ENCODE results near the gene ZNF358. TPM values are rescaled to one million over a fixed set of nuclear protein-coding genes. Genes with fewer than 3 reads are reported as not detected.

ZNF358 gene
- polyA plus RNA-seq, 3 donors: 0.41 to 8.6 (median 1.0) TPM

- Histone ChIP-seq H2AFZ (ENCODE audit: insufficient read depth, low read depth, low read length, poor library complexity, severe bottlenecking) (no peak overlapping the region), H4K20me1 (ENCODE audit: insufficient read depth, low read length) (no peaks in the 10 kb centered on the region), H3K36me3 (replicated peaks in 1 of 2; ENCODE audit: control insufficient read depth in 1 of 2, insufficient read depth in 2 of 2, low read length in 2 of 2) (no peaks in the 10 kb centered on the region), H3K9me3 (replicated peaks in 1 of 2; ENCODE audit: control insufficient read depth in 1 of 2, insufficient read depth in 1 of 2, low read length in 2 of 2) (no peaks in the 10 kb centered on the region), H3K27me3 (ENCODE audit: control insufficient read depth in 2 of 2, insufficient read depth in 2 of 2, low read length in 2 of 2) (no peaks in the 10 kb centered on the region), H3K79me2 (ENCODE audit: insufficient read depth, low read length) (no peaks in the 10 kb centered on the region), H3K9ac (ENCODE audit: insufficient read depth, low read length, poor library complexity, severe bottlenecking) (no peak overlapping the region), H3K27ac (ENCODE audit: low read depth in 1 of 2, low read length in 2 of 2) (peak overlapping the region in 1 of 2 donors; percentile 84), H3K4me1 (ENCODE audit: control insufficient read depth in 1 of 2, insufficient read depth in 2 of 2, low read length in 2 of 2) (peaks cover 41 to 56% of the 10 kb centered on the region in 2 donors), H3K4me3 (replicated peaks in 1 of 3; ENCODE audit: low read depth in 2 of 3, low read length in 3 of 3) (peak overlapping the region in 1 of 3 experiments; percentile 71), H3K4me2 (replicated peaks; ENCODE audit: extremely low read depth, low read length, poor library complexity, severe bottlenecking) (peak overlapping the region; percentile 76)
- peaks cover 0 to 5% (median 0%) of the 10 kb centered on the region in 7 donors for H3K9me3 Mint-ChIP-seq
- H3K36me3 Mint-ChIP-seq: no peaks in the 10 kb centered on the region
- H3K27me3 Mint-ChIP-seq (ENCODE audit: low read depth in 3 of 3): peaks cover 3 to 9% (median 6%) of the 10 kb centered on the region in 3 donors
- intact Hi-C loops (cut with micrococcal nuclease): loop anchor here in 1 of 2 donors (5.0 kb wide), 1 partner anchor 53 kb away; no protein-coding TSS in a partner anchor
- WGBS (ENCODE audit: insufficient coverage): 84% methylated on average over 5 of the region's 11 CpGs
- DNase-seq: no peak
- H3K27ac Mint-ChIP-seq: peak overlapping the region; percentile 33 to 96 (median 91)
- peaks cover 44% of the 10 kb centered on the region for H3K4me1 Mint-ChIP-seq
- TF ChIP-seq CTCF (IDR thresholded peaks at IDR 0.05): no peak
- H3K4me3 Mint-ChIP-seq: no peak overlapping the region
Measured at GRCh38 chr19:7489609-7490044, 26.3 kb upstream of the ZNF358 start.

GRCh38 chr19:7492142-7492541 is 23.8 kb upstream of the ZNF358 start:
- Histone ChIP-seq H3K4me1 (ENCODE audit: control insufficient read depth in 1 of 2, insufficient read depth in 2 of 2, low read length in 2 of 2) (peaks cover 46 to 60% of the 10 kb centered on the region in 2 donors), H3K27me3 (ENCODE audit: control insufficient read depth in 2 of 2, insufficient read depth in 2 of 2, low read length in 2 of 2) (no peaks in the 10 kb centered on the region), H3K4me3 (replicated peaks in 1 of 3; ENCODE audit: low read depth in 2 of 3, low read length in 3 of 3) (peak overlapping the region in 1 of 3 experiments; percentile 21), H3K4me2 (replicated peaks; ENCODE audit: extremely low read depth, low read length, poor library complexity, severe bottlenecking) (peak overlapping the region; percentile 16), H3K36me3 (replicated peaks in 1 of 2; ENCODE audit: control insufficient read depth in 1 of 2, insufficient read depth in 2 of 2, low read length in 2 of 2) (no peaks in the 10 kb centered on the region), H3K79me2 (ENCODE audit: insufficient read depth, low read length) (no peaks in the 10 kb centered on the region), H4K20me1 (ENCODE audit: insufficient read depth, low read length) (no peaks in the 10 kb centered on the region), H3K27ac (ENCODE audit: low read depth in 1 of 2, low read length in 2 of 2) (peak overlapping the region; percentile 83 to 87), H3K9me3 (replicated peaks in 1 of 2; ENCODE audit: control insufficient read depth in 1 of 2, insufficient read depth in 1 of 2, low read length in 2 of 2) (no peaks in the 10 kb centered on the region), H3K9ac (ENCODE audit: insufficient read depth, low read length, poor library complexity, severe bottlenecking) (peak overlapping the region; percentile 53), H2AFZ (ENCODE audit: insufficient read depth, low read depth, low read length, poor library complexity, severe bottlenecking) (no peak overlapping the region)
- peak; percentile 97 to 100 (median 99) for DNase-seq
- WGBS (ENCODE audit: insufficient coverage): 0% methylated on average over 2 of the region's 4 CpGs
- H3K4me3 Mint-ChIP-seq: peak overlapping the region in 1 of 2 donors; percentile 48
- H3K27ac Mint-ChIP-seq: peak overlapping the region; percentile 95 to 100 (median 99)
- intact Hi-C loops (cut with micrococcal nuclease): loop anchor here (1.0 to 5.0 kb wide), 3 partner anchors 9 to 50 kb away; no protein-coding TSS in a partner anchor
- no peak for TF ChIP-seq CTCF (IDR thresholded peaks at IDR 0.05)
- peaks cover 0 to 5% (median 0%) of the 10 kb centered on the region in 7 donors for H3K9me3 Mint-ChIP-seq
- H3K27me3 Mint-ChIP-seq (ENCODE audit: low read depth in 3 of 3): peaks cover 6 to 8% (median 8%) of the 10 kb centered on the region in 3 donors
- H3K4me1 Mint-ChIP-seq: peaks cover 54% of the 10 kb centered on the region
- H3K36me3 Mint-ChIP-seq: no peaks in the 10 kb centered on the region

Measured in CD14-positive monocyte (primary cell).